Epithelial cell of esophagus (primary cell): ENCODE data around the gene PTPRH.

Experiments used
- DNase-seq: peaks from one replicate; pipeline ENCODE4 v3.0.0; 2010; ENCODE audit warnings: low read depth
- H3K4me3 ChIP-seq: 2 replicates; pipeline ENCODE4 v1.5.1; 2011; ENCODE audit warnings: mild to moderate bottlenecking, low read length, control low read depth
- TF ChIP-seq, protein P1 (sequence below): IDR thresholded peaks from 2 replicates; pipeline ENCODE4 v1.5.1; 2011; ENCODE audit warnings: low read depth, mild to moderate bottlenecking, low read length, control low read depth, inconsistent platforms; ENCODE audit not compliant: insufficient read depth; ENCODE audit errors: missing control alignments

PTPRH gene

GRCh38 chr19:55178781-55179599, 30.3 kb downstream of the PTPRH start:
- TF ChIP-seq, protein P1, sequence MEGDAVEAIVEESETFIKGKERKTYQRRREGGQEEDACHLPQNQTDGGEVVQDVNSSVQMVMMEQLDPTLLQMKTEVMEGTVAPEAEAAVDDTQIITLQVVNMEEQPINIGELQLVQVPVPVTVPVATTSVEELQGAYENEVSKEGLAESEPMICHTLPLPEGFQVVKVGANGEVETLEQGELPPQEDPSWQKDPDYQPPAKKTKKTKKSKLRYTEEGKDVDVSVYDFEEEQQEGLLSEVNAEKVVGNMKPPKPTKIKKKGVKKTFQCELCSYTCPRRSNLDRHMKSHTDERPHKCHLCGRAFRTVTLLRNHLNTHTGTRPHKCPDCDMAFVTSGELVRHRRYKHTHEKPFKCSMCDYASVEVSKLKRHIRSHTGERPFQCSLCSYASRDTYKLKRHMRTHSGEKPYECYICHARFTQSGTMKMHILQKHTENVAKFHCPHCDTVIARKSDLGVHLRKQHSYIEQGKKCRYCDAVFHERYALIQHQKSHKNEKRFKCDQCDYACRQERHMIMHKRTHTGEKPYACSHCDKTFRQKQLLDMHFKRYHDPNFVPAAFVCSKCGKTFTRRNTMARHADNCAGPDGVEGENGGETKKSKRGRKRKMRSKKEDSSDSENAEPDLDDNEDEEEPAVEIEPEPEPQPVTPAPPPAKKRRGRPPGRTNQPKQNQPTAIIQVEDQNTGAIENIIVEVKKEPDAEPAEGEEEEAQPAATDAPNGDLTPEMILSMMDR, result no peak
- DNase-seq, result peak; percentile 72
- H3K4me3 ChIP-seq, result peak overlapping the region; percentile 20

- peak; percentile 39 for DNase-seq
- H3K4me3 ChIP-seq, result no peak overlapping the region
These were observed 33.2 kb downstream of the PTPRH start for GRCh38 chr19:55176076-55176475.

GRCh38 chr19:55175117-55175867, 34.0 kb downstream of the PTPRH start:
- H3K4me3 ChIP-seq, result no peak overlapping the region
- TF ChIP-seq, protein P1, result no peak
- DNase-seq, result no peak

More at GRCh38 chr19:55176076-55176475, 33.2 kb downstream of the PTPRH start:
- TF ChIP-seq, protein P1, result no peak

GRCh38 chr19:55174425-55175116, 34.7 kb downstream of the PTPRH start:
- TF ChIP-seq, protein P1, result no peak
- H3K4me3 ChIP-seq, result no peak overlapping the region
- no peak for DNase-seq

DNA sequence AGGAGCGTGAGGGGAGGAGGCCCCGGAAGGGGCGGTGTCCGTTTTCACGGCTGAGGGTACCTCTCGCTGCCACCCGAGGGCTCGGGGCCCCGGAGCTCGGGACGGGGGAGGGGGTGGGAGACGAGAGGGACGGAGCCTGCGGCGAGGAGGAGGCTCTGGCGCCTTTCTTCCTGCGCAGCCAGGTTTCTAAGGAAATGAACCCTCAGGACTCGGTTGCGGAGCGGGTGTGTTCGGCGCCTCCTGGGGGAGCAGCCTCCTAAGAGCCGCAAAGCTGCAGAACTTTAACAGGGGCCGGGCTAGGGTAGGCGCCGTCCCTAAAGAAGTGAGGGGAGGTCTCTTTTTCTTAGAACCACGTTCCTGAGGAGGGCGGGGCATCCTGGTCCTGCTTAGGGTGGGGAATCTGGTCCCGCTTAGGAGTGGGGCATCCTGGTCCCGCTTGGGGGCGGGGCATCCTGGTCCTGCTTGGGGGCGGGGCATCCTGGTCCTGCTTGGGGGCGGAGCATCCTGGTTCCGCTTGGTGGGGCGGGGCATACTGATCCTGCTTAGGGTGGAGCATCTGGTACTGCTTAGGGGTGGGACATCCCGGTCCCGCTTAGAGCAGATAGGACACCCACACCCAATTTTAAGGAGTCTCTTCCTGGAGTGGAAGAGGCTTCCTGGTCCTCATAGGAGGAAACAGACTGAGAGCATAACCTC, 35.4 kb downstream of the PTPRH start:
- TF ChIP-seq, protein P1, result peak; percentile 14
- peak overlapping the region; percentile 50 for H3K4me3 ChIP-seq
- peak; percentile 80 for DNase-seq

GRCh38 chr19:55173186-55173713, 36.1 kb downstream of the PTPRH start:
- H3K4me3 ChIP-seq, result peak overlapping the region; percentile 50
- TF ChIP-seq, protein P1, result no peak
- no peak for DNase-seq
